ENCODE results near the gene TMEM119.

TMEM119 gene

DNA sequence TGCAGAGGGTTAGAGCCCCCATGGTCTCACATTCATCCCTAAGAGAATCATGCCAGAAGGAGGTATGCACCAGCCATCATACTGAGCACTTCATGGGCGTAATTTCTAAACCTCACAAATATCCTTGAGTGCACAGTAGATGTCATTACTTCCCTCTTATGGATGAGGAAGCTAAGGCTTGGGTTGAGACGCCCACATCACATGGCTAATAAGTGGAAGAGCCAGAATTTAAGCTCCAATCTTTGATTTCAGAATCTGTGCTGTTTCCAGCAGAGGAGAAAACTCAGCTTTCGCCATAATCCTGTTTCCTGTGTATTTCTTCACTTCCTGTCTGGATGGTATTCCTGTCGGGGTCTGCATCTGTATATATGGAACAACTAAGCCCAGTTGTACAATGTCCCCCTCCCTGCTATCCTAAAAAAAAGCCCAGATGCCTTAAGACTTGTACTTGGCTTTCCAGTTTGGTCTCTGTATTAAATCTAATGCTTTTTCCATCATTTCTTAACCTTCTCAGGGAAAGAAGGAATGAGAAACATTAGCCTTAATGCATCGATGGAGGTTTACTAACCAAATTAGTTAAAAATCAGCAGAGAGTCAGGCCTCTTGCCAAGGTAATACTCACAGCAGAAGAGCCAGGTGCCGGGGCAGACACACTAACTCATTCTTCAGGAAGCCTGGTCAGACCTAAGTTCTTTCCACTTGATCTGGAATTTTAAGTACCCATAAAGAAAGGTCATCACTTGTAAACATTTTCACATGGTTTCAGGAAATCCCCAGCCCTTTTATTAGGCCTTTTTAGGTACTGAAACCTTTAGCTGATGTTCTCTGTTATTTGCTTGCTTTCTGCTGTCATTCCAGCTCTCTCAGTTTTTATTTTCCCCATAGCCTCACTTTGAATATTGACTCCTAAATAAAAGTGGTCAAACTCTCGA lies 30.2 kb downstream of the TMEM119 start:
- Histone ChIP-seq H3K4me3 (replicated peaks; ENCODE audit: insufficient read depth, low read length) (no peak overlapping the region), H3K27ac (replicated peaks) (no peak overlapping the region), H3K27me3 (ENCODE audit: insufficient read depth, poor library complexity, severe bottlenecking) (no peaks in the 10 kb centered on the region)
- DNase-seq (ENCODE audit: low read depth in 1 of 2, low spot score in 1 of 2), result peak in 1 of 2 experiments; percentile 57
- TF ChIP-seq GABPA (IDR thresholded peaks at IDR 0.05; ENCODE audit: low read depth) (no peak), SPI1 (IDR thresholded peaks at IDR 0.05; ENCODE audit: borderline replicate concordance, low read depth) (peak; percentile 32; the same call in 1 of the 2 replicates), CTCF (IDR thresholded peaks at IDR 0.05; ENCODE audit: insufficient read depth, low read length) (no peak)

DNA sequence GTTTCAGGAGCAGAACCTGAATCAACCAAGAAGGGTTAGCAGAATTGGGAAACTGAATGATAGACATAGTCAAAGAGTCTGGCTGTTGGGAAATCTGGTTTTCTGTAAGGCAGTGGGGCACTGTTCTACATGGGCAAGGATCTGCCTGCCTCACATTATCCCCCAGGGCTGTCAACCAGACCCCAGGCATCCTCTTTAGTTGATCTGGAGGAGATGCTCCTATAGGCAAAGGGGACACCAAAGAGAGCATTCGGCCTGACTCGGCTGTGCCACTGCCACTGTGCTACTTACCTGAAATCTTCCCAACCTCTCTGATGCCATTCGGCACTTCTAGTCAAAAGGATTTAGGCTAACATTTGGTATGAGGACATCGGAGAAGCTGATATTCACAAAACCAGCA lies 31.4 kb downstream of the TMEM119 start:
- H3K27ac ChIP-seq (replicated peaks), result peak overlapping the region; percentile 45
- H3K27me3 ChIP-seq (ENCODE audit: insufficient read depth, poor library complexity, severe bottlenecking), result no peaks in the 10 kb centered on the region
- H3K4me3 ChIP-seq (replicated peaks; ENCODE audit: insufficient read depth, low read length), result no peak overlapping the region
- DNase-seq (ENCODE audit: low read depth in 1 of 2, low spot score in 1 of 2), result no peak
- TF ChIP-seq CTCF (IDR thresholded peaks at IDR 0.05; ENCODE audit: insufficient read depth, low read length), result no peak
- TF ChIP-seq, protein P1, sequence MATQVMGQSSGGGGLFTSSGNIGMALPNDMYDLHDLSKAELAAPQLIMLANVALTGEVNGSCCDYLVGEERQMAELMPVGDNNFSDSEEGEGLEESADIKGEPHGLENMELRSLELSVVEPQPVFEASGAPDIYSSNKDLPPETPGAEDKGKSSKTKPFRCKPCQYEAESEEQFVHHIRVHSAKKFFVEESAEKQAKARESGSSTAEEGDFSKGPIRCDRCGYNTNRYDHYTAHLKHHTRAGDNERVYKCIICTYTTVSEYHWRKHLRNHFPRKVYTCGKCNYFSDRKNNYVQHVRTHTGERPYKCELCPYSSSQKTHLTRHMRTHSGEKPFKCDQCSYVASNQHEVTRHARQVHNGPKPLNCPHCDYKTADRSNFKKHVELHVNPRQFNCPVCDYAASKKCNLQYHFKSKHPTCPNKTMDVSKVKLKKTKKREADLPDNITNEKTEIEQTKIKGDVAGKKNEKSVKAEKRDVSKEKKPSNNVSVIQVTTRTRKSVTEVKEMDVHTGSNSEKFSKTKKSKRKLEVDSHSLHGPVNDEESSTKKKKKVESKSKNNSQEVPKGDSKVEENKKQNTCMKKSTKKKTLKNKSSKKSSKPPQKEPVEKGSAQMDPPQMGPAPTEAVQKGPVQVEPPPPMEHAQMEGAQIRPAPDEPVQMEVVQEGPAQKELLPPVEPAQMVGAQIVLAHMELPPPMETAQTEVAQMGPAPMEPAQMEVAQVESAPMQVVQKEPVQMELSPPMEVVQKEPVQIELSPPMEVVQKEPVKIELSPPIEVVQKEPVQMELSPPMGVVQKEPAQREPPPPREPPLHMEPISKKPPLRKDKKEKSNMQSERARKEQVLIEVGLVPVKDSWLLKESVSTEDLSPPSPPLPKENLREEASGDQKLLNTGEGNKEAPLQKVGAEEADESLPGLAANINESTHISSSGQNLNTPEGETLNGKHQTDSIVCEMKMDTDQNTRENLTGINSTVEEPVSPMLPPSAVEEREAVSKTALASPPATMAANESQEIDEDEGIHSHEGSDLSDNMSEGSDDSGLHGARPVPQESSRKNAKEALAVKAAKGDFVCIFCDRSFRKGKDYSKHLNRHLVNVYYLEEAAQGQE (IDR thresholded peaks at IDR 0.05; ENCODE audit: insufficient replicate concordance, low read depth), result no peak
- no peak for TF ChIP-seq POLR2AphosphoS5 (IDR thresholded peaks at IDR 0.05; ENCODE audit: low read depth)
- TF ChIP-seq SPI1 (IDR thresholded peaks at IDR 0.05; ENCODE audit: borderline replicate concordance, low read depth), result no peak
- TF ChIP-seq GABPA (IDR thresholded peaks at IDR 0.05; ENCODE audit: low read depth), result no peak

DNA sequence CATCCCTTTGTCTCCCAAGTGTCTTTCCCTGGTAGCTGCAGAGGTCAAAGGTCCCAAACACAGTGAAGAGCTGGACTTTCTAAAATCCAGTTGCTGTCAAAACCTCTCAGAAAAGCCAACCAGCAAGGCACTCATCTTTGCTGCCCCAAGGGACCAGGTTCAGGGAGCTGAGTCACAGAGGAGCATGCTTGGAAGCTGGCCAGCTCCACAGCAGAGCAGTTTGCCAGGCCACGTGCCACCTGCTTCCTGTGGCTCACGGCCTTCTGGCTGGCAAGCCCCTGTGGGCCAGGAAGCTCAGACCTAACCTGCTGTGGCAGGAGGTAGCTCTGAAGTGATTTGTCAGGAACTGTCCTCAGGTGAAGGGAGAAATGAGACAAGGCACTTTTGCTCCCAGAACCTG lies 31.9 kb downstream of the TMEM119 start:
- Histone ChIP-seq H3K27me3 (ENCODE audit: insufficient read depth, poor library complexity, severe bottlenecking) (no peaks in the 10 kb centered on the region), H3K4me3 (replicated peaks; ENCODE audit: insufficient read depth, low read length) (no peak overlapping the region), H3K27ac (replicated peaks) (peak overlapping the region; percentile 45)
- peak; percentile 81 to 88 for DNase-seq (ENCODE audit: low read depth in 1 of 2, low spot score in 1 of 2)
- no peak for TF ChIP-seq SPI1 (IDR thresholded peaks at IDR 0.05; ENCODE audit: borderline replicate concordance, low read depth)
- no peak for TF ChIP-seq CTCF (IDR thresholded peaks at IDR 0.05; ENCODE audit: insufficient read depth, low read length)
- TF ChIP-seq, protein P1 (IDR thresholded peaks at IDR 0.05; ENCODE audit: insufficient replicate concordance, low read depth), result peak; percentile 23
- TF ChIP-seq POLR2AphosphoS5 (IDR thresholded peaks at IDR 0.05; ENCODE audit: low read depth), result peak; percentile 86
